Measurements from ENCODE around the gene GTSE1. TPM values are rescaled to one million over a fixed set of nuclear protein-coding genes. Genes with fewer than 3 reads are reported as not detected.

The GTSE1 gene
- total and polyA plus RNA-seq, 2 of the 13 experiments (the other 11 are each of a cell fraction or from before 2014, with no cell fraction given): 10.7 to 13.5 TPM

GRCh38 chr22:46354176-46354992, 57.7 kb downstream of the GTSE1 start:
- Histone ChIP-seq H3K4me1 (ENCODE audit: insufficient read depth, low read length) (no peaks in the 10 kb centered on the region), H4K20me1 (ENCODE audit: insufficient read depth, low read length) (no peaks in the 10 kb centered on the region), H3K4me3 (replicated peaks in 1 of 3; ENCODE audit: insufficient read depth in 1 of 3, low read depth in 2 of 3, low read length in 3 of 3) (no peak overlapping the region), H2AFZ (ENCODE audit: low read length) (no peak overlapping the region), H3K9me3 (ENCODE audit: low read length) (no peaks in the 10 kb centered on the region), H3K27me3 (ENCODE audit: control insufficient read depth in 1 of 2, insufficient read depth in 2 of 2, low read length in 2 of 2) (no peaks in the 10 kb centered on the region), H3K9ac (ENCODE audit: insufficient read depth, low read depth, low read length) (no peak overlapping the region), H3K4me2 (ENCODE audit: low read depth, low read length) (no peak overlapping the region), H3K36me3 (replicated peaks in 1 of 2; ENCODE audit: control insufficient read depth in 1 of 2, insufficient read depth in 2 of 2, low read length in 2 of 2) (peaks cover 41 to 73% of the 10 kb centered on the region in 2 experiments), H3K27ac (ENCODE audit: extremely low read length, insufficient read depth, low read length) (no peak overlapping the region), H3K79me2 (ENCODE audit: insufficient read depth, low read length) (no peaks in the 10 kb centered on the region)
- ChIA-PET POLR2A (interaction anchor here (0.6 kb wide), 1 partner anchor 166 kb away, joined by 3 read pairs; no protein-coding TSS in a partner anchor), CTCF (ENCODE audit: low intra/inter-chr PET ratio, low total read pairs) (interaction anchor here (0.8 to 1.9 kb wide), 2 partner anchors 13 to 36 kb away, joined by 3 to 25 read pairs; no protein-coding TSS in a partner anchor)
- 96% methylated on average over 10 of the region's 21 CpGs for WGBS (ENCODE audit: low lambda C conversion rate)
- BruUV-seq (replicated peaks): no TSS peak
- intact Hi-C loops (cut with micrococcal nuclease; ENCODE audit: unreplicated experiment) (no loop called here), in situ Hi-C loops (cut with HindIII; ENCODE audit: extremely low pct_ligation_motif_present, low pct_unique_long_range_greater_than_20kb) (no loop called here)
- ATAC-seq: no peak
- no peak for TF ChIP-seq GPN1 (CRISPR knock-in tag; IDR thresholded peaks at IDR 0.05; ENCODE audit: borderline replicate concordance)
- no peak for TF ChIP-seq ZNF12 (CRISPR knock-in tag; IDR thresholded peaks at IDR 0.05)
- TF ChIP-seq ZNF589 (CRISPR knock-in tag; conservative IDR thresholded peaks at IDR 0.05): no peak
- TF ChIP-seq, protein P1, sequence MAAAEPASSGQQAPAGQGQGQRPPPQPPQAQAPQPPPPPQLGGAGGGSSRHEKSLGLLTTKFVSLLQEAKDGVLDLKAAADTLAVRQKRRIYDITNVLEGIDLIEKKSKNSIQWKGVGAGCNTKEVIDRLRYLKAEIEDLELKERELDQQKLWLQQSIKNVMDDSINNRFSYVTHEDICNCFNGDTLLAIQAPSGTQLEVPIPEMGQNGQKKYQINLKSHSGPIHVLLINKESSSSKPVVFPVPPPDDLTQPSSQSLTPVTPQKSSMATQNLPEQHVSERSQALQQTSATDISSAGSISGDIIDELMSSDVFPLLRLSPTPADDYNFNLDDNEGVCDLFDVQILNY (CRISPR knock-in tag; conservative IDR thresholded peaks at IDR 0.05): no peak
- no peak for TF ChIP-seq ZNF503 (CRISPR knock-in tag; IDR thresholded peaks at IDR 0.05)
- no peak for TF ChIP-seq MAF1 (CRISPR knock-in tag; IDR thresholded peaks at IDR 0.05; ENCODE audit: borderline replicate concordance)
- TF ChIP-seq HBP1 (CRISPR knock-in tag; IDR thresholded peaks at IDR 0.05; ENCODE audit: low read depth): no peak
- TF ChIP-seq AGO2 (optimal IDR thresholded peaks at IDR 0.05; ENCODE audit: low read depth, low read length): peak; percentile 16
- no peak for FAIRE-seq
- DNase-seq (ENCODE audit: low spot score): no peak

All from HepG2 (cell line).